Activated CD8-positive, alpha-beta T cell treated with anti-CD3 and anti-CD28 coated beads for 36 hours (primary cell): ENCODE data around the gene TCF4. TPM values are rescaled to one million over a fixed set of nuclear protein-coding genes. Genes with fewer than 3 reads are reported as not detected.

Experiments
- ATAC-seq: fragments of 200-7000 bp; cut with Tn5 transposase; one replicate; pipeline ENCODE4 v1.10.0; 2021; ENCODE audit warnings: mild to moderate bottlenecking, moderate library complexity
- CTCF ChIA-PET: fragments of 350-600 bp; sonication (Branson Sonifier 250); formaldehyde crosslinking; loops from one replicate; lab custom pipeline; 2021; ENCODE audit warnings: antibody characterized with exemption; lab: Charles Lee
- POLR2A ChIA-PET: fragments of 350-600 bp; sonication (Branson Sonifier 250); formaldehyde crosslinking; loops from one replicate; lab custom pipeline; 2021; ENCODE audit warnings: antibody characterized with exemption; lab: Charles Lee
- DNase-seq: peaks from one replicate; pipeline ENCODE4 v3.0.0-alpha.2; 2020
- H3K27ac Mint-ChIP-seq: one replicate; pipeline ENCODE4 v1.8.0; 2021; ENCODE audit warnings: mild to moderate bottlenecking, mixed read lengths
- H3K27me3 Mint-ChIP-seq: one replicate; pipeline ENCODE4 v1.8.0; 2021; ENCODE audit warnings: mixed read lengths
- H3K36me3 Mint-ChIP-seq: one replicate; pipeline ENCODE4 v1.8.0; 2021; ENCODE audit warnings: low read depth, mixed read lengths
- H3K4me1 Mint-ChIP-seq: one replicate; pipeline ENCODE4 v1.8.0; 2021; ENCODE audit warnings: low read depth, mixed read lengths
- H3K4me3 Mint-ChIP-seq: one replicate; pipeline ENCODE4 v1.8.0; 2021; ENCODE audit warnings: mild to moderate bottlenecking, moderate library complexity, mixed read lengths
- H3K9me3 Mint-ChIP-seq: one replicate; pipeline ENCODE4 v1.8.0; 2021; ENCODE audit warnings: mixed read lengths
- intact Hi-C: fragments of 100-400 bp; cut with micrococcal nuclease; formaldehyde crosslinking; loops from one replicate; pipeline ENCODE4 v1.10.0; 2022
- total RNA-seq, 2 experiments: library from RNA; stranded (reverse); gene quantifications; one replicate each; pipeline ENCODE4 v1.2.3, GENCODE V29; 2021
- TF ChIP-seq, protein P1 (sequence below): fragments of 200-600 bp; IDR thresholded peaks from one replicate; pipeline ENCODE4 v1.8.0; 2022; ENCODE audit warnings: antibody characterized with exemption, mild to moderate bottlenecking

The TCF4 gene
- total RNA-seq, 2 experiments from 2014 or later = 1.2 to 1.4 TPM

DNA sequence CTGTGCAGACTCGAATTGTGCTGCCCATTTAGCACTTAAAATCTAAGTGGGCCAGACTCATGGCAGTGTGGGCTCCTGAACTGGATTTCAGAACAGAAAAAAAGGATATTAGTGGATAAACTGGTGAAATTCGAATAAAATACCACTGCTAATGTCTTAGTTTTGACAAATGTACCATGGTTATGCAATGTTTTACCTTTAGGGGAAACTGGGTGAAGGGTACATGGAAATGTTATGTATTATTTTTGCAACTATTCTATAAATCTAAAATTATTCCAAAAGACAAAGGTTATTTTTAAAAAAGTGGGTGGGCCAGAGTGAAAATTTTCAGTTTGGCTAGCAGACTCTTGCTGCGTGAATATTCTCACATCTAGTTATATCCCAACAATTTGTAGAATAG, 368.2 kb downstream of the TCF4 start:
- intact Hi-C loops = no loop called here
- Mint-ChIP-seq H3K36me3 (no peaks in the 10 kb centered on the region), H3K27me3 (peaks cover 2% of the 10 kb centered on the region), H3K27ac (no peak overlapping the region), H3K4me1 (no peaks in the 10 kb centered on the region), H3K9me3 (no peaks in the 10 kb centered on the region), H3K4me3 (no peak overlapping the region)
- CTCF ChIA-PET = no interaction called here
- TF ChIP-seq, protein P1, sequence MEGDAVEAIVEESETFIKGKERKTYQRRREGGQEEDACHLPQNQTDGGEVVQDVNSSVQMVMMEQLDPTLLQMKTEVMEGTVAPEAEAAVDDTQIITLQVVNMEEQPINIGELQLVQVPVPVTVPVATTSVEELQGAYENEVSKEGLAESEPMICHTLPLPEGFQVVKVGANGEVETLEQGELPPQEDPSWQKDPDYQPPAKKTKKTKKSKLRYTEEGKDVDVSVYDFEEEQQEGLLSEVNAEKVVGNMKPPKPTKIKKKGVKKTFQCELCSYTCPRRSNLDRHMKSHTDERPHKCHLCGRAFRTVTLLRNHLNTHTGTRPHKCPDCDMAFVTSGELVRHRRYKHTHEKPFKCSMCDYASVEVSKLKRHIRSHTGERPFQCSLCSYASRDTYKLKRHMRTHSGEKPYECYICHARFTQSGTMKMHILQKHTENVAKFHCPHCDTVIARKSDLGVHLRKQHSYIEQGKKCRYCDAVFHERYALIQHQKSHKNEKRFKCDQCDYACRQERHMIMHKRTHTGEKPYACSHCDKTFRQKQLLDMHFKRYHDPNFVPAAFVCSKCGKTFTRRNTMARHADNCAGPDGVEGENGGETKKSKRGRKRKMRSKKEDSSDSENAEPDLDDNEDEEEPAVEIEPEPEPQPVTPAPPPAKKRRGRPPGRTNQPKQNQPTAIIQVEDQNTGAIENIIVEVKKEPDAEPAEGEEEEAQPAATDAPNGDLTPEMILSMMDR = no peak
- DNase-seq (no peak), ATAC-seq (no peak)
- POLR2A ChIA-PET = no interaction called here

DNA sequence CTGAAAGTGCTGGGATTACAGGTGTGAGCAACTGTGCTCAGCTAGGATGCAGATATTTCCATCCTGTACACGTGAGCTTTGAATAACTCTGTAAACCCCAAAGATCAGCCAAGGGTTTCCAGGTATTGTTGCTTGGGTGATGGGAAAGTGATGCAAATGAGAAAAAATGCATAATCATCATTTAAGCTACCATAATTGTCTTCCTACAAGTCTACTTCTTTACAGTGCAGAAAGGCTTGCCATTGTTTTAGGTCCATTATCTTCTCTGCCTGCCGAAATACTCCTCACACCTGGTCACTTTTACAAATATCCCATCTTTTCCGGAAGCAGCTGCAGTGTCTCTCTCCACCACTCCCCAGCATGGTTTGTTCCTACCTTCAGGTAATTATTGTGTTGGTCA, 368.9 kb downstream of the TCF4 start:
- ATAC-seq (no peak), DNase-seq (no peak)
- intact Hi-C loops = no loop called here
- Mint-ChIP-seq H3K4me3 (no peak overlapping the region), H3K4me1 (no peaks in the 10 kb centered on the region), H3K27ac (no peak overlapping the region), H3K27me3 (peaks cover 2% of the 10 kb centered on the region), H3K9me3 (no peaks in the 10 kb centered on the region), H3K36me3 (no peaks in the 10 kb centered on the region)
- POLR2A ChIA-PET = no interaction called here
- CTCF ChIA-PET = interaction anchor here (0.6 kb wide), 1 partner anchor 9 kb away, joined by 3 read pairs; no protein-coding TSS in a partner anchor
- TF ChIP-seq, protein P1 = no peak

DNA sequence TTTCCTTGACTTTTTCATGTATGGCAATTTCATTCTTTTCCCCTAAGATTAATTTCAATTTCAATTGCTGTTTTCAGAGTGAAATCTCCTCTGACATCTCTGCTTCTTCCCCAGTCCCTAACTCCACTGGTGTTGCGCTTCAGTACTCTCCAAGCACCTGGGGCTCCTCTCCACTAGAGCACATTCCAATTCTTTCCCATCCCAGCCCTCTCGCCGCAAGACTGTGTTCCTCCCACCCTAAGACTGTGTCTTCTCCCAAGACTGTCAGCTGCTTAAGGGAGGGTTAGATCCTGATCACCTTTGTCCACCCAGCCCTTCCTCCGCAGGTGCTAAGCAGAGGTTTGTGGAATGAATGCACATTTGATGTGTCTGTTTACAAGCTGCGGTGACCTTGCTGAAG, 373.0 kb downstream of the TCF4 start:
- Mint-ChIP-seq H3K4me1 (no peaks in the 10 kb centered on the region), H3K4me3 (no peak overlapping the region), H3K9me3 (no peaks in the 10 kb centered on the region), H3K36me3 (no peaks in the 10 kb centered on the region), H3K27me3 (peaks cover 2% of the 10 kb centered on the region), H3K27ac (no peak overlapping the region)
- ChIA-PET POLR2A (no interaction called here), CTCF (no interaction called here)
- TF ChIP-seq, protein P1 = no peak
- DNase-seq = no peak
- intact Hi-C loops = no loop called here
- ATAC-seq = no peak

DNA sequence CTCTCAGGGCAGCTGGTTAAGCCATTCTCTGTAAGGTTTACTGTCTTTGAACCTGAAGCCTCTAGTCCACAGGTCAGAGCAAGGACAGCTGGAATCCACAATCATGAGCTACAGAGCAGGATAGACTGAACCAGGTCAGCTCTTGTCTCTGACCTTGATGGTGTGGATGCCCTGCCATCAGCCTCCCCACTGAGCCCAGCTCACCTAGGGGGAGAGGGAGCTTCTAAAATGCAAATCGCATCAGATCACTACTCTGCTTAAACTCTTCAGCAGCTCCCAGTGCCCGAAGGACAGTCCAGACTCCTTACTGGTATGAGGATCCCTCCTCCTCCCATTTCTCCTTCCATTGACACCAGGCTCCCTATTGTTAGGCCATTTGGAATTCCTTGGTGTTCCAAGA, 373.5 kb downstream of the TCF4 start:
- POLR2A ChIA-PET = no interaction called here
- intact Hi-C loops = no loop called here
- no peaks in the 10 kb centered on the region for H3K36me3 Mint-ChIP-seq
- DNase-seq = no peak
- TF ChIP-seq, protein P1 = no peak
- H3K27me3 Mint-ChIP-seq = peaks cover 2% of the 10 kb centered on the region
- ATAC-seq = no peak
- H3K9me3 Mint-ChIP-seq = no peaks in the 10 kb centered on the region
- no peaks in the 10 kb centered on the region for H3K4me1 Mint-ChIP-seq
- H3K4me3 Mint-ChIP-seq = no peak overlapping the region
- CTCF ChIA-PET = no interaction called here
- H3K27ac Mint-ChIP-seq = no peak overlapping the region

DNA sequence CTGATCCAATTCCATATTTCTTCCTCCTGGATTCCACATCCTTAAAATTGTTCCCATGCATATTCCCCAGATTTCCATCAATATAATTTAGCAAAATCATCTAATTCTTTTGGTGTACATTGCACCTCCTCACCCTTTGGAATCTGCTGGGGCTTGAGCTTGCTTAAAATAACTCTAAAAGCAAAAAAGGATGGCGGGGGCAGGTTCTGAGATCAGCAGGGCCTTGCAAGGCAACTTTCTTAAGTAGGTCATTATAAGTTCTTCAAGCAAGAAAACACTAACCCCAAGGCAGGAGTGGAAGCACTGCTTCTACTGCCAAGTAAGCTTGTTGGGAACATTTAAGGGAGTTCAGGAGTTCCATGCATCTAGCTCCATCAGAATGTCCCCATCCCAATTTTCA, 374.4 kb downstream of the TCF4 start:
- H3K4me1 Mint-ChIP-seq = no peaks in the 10 kb centered on the region
- H3K27me3 Mint-ChIP-seq = peaks cover 2% of the 10 kb centered on the region
- no peaks in the 10 kb centered on the region for H3K36me3 Mint-ChIP-seq
- ATAC-seq = no peak
- ChIA-PET CTCF (no interaction called here), POLR2A (no interaction called here)
- H3K27ac Mint-ChIP-seq = no peak overlapping the region
- intact Hi-C loops = no loop called here
- H3K4me3 Mint-ChIP-seq = no peak overlapping the region
- H3K9me3 Mint-ChIP-seq = peaks cover 1% of the 10 kb centered on the region
- no peak for DNase-seq
- TF ChIP-seq, protein P1 = no peak
